Spleen (tissue), 11 donors: ENCODE results near the gene HMGXB4. TPM values are rescaled to one million over a fixed set of nuclear protein-coding genes. Genes with fewer than 3 reads are reported as not detected.

ENCODE experiments used
- DNase-seq: peaks from one replicate; pipeline ENCODE4 v3.0.0-alpha.2; 2020
- H3K27ac ChIP-seq, 8 donors: fragments of 200-600 bp; sonication (generic) in 7 of 8; 1 replicate in 4 of 8; 2 replicates in 4 of 8; pipeline versions ENCODE4 v1.5.0 to v1.8.0; 2016 to 2021; ENCODE audit warnings: inconsistent platforms in 4 of 8, mild to moderate bottlenecking in 4 of 8, moderate library complexity in 1 of 8
- H3K27me3 ChIP-seq, 7 donors: fragments of 200-600 bp; sonication (generic) in 6 of 7; replicated peaks in 1 of 7; 1 replicate in 4 of 7; 2 replicates in 3 of 7; pipeline versions ENCODE4 v1.5.0 to v1.8.0; 2016 to 2021; ENCODE audit warnings: inconsistent platforms in 3 of 7, mild to moderate bottlenecking in 1 of 7
- H3K36me3 ChIP-seq, 6 donors: fragments of 200-600 bp; sonication (generic) in 5 of 6; 1 replicate in 4 of 6; 2 replicates in 2 of 6; pipeline versions ENCODE4 v1.5.0 to v1.8.0; 2016 to 2021; ENCODE audit warnings: inconsistent platforms in 2 of 6
- H3K4me1 ChIP-seq, 6 donors: fragments of 200-600 bp; sonication (generic) in 5 of 6; 1 replicate in 3 of 6; 2 replicates in 3 of 6; pipeline versions ENCODE4 v1.5.0 to v1.8.0; 2016 to 2021; ENCODE audit warnings: inconsistent platforms in 3 of 6
- H3K4me3 ChIP-seq, 8 donors: fragments of 200-600 bp; sonication (generic) in 7 of 8; 1 replicate in 4 of 8; 2 replicates in 4 of 8; pipeline versions ENCODE4 v1.5.0 to v1.8.0; 2016 to 2021; ENCODE audit warnings: inconsistent platforms in 4 of 8, mild to moderate bottlenecking in 4 of 8, moderate library complexity in 2 of 8
- H3K9me3 ChIP-seq, 8 donors: fragments of 200-600 bp; sonication (generic) in 7 of 8; 1 replicate in 4 of 8; 2 replicates in 4 of 8; pipeline versions ENCODE4 v1.5.0 to v1.8.0; 2016 to 2021; ENCODE audit warnings: inconsistent platforms in 4 of 8
- POLR2A ChIP-seq, 3 donors: fragments of 450-650 bp; IDR thresholded peaks; one replicate each; pipeline ENCODE4 v1.5.1; 2017; ENCODE audit warnings: antibody characterized with exemption in 3 of 3, mild to moderate bottlenecking in 1 of 3
- POLR2AphosphoS5 ChIP-seq, 3 donors: sonication (generic); formaldehyde crosslinking; IDR thresholded peaks; one replicate each; pipeline ENCODE4 v1.5.1; 2017; ENCODE audit warnings: antibody characterized with exemption in 3 of 3
- WGBS, 5 donors: extraction: QIAGEN DNeasy Blood & Tissue Kit in 3 of 5; methylation state at CpG; one replicate each; pipeline versions ENCODE4 v1.1.5 to v1.1.7; 2013 to 2018; 5-methylcytosine and 5-hydroxymethylcytosine counted together
- intact Hi-C: fragments of 100-400 bp; cut with DNase I; formaldehyde crosslinking; loops from one replicate; pipeline ENCODE4 v1.15.0; 2023; ENCODE audit warnings: low total_unique reads
- polyA plus RNA-seq, 3 donors: library from polyadenylated mRNA; stranded (reverse); fragments of 200-250 nt; gene quantifications; one replicate each; pipeline ENCODE4 v1.2.1, GENCODE V29; 2013
- total RNA-seq, 7 donors: library from RNA; depleted of rRNA in 3 of 7; stranded (reverse); fragments of >200 nt in 3 of 7; fragmentation: NEBNext Ultra II Directional in 4 of 7; extraction: Animal tissue kit (Norgen Biotek cat#: 25700) in 4 of 7; gene quantifications; one replicate each; pipeline versions ENCODE4 v1.1.0 to v1.2.1, GENCODE V29; 2016 to 2021
- TF ChIP-seq, protein P1 (sequence below), 11 experiments: fragments of 200-600 bp in 7 of 11; fragments of 450-650 bp in 4 of 11; sonication (generic) in 4 of 11; IDR thresholded peaks in 8 of 11; conservative IDR thresholded peaks in 3 of 11; 1 replicate in 7 of 11; 2 replicates in 4 of 11; pipeline versions ENCODE4 v1.4.0 to v1.8.0; 2016 to 2021; ENCODE audit warnings: antibody characterized with exemption in 11 of 11, inconsistent platforms in 4 of 11, mild to moderate bottlenecking in 1 of 11
- donor health status: healthy with polysubstance abuse.
- donor health status: DM: no; HTN: no; CAD: no; lungs with moderate emphysema.
- donor health status: DM: no; HTN: no; CAD: no.
- donor health status: Bipolar disorder and iron deficiency.
- donor health status: healthy.
- donor health status: DM: no; HTN: no; CAD: no.
- donor health status: DM: yes; HTN: yes; CAD: no.

HMGXB4 gene
- total and polyA plus RNA-seq, 10 donors: 4.0 to 24.6 (median 19.5) TPM

- Histone ChIP-seq H3K36me3 (no peaks in the 10 kb centered on the region), H3K27me3 (peaks cover 0 to 29% (median 0%) of the 10 kb centered on the region in 7 donors), H3K9me3 (no peaks in the 10 kb centered on the region), H3K27ac (no peak overlapping the region), H3K4me3 (no peak overlapping the region), H3K4me1 (no peaks in the 10 kb centered on the region)
- 66 to 81% (median 76%) methylated on average over 3 of the region's 3 CpGs for WGBS, 5 donors
- TF ChIP-seq POLR2A (IDR thresholded peaks at IDR 0.05): no peak
- TF ChIP-seq POLR2AphosphoS5 (IDR thresholded peaks at IDR 0.05): no peak
- TF ChIP-seq, protein P1, sequence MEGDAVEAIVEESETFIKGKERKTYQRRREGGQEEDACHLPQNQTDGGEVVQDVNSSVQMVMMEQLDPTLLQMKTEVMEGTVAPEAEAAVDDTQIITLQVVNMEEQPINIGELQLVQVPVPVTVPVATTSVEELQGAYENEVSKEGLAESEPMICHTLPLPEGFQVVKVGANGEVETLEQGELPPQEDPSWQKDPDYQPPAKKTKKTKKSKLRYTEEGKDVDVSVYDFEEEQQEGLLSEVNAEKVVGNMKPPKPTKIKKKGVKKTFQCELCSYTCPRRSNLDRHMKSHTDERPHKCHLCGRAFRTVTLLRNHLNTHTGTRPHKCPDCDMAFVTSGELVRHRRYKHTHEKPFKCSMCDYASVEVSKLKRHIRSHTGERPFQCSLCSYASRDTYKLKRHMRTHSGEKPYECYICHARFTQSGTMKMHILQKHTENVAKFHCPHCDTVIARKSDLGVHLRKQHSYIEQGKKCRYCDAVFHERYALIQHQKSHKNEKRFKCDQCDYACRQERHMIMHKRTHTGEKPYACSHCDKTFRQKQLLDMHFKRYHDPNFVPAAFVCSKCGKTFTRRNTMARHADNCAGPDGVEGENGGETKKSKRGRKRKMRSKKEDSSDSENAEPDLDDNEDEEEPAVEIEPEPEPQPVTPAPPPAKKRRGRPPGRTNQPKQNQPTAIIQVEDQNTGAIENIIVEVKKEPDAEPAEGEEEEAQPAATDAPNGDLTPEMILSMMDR (IDR thresholded peaks at IDR 0.05 in 8 of 11, conservative IDR thresholded peaks at IDR 0.05 in 3 of 11): no peak
- intact Hi-C loops: no loop called here
- DNase-seq: no peak
Observed at GRCh38 chr22:35212009-35212408, 45.3 kb upstream of the HMGXB4 start.

DNA sequence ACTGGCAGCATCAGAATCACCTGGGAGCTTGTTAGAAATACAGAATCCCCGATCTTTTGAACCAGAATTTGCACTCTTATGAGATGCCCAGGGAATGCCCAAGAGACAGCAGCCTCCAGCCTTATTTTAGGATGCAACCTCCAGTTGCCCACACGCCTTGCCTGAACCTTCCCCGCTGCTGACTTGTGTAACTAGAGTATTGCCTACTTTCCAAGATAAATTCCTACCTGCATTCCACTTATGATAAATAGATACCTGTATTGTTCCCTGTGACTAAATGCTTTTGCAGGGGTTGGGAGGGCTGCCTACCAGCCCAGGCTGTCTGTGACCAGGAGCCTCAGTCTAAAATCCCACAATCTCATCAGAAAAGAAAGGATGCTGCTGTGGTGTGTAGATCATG is 44.3 kb upstream of the HMGXB4 start:
- Histone ChIP-seq H3K4me3 (no peak overlapping the region), H3K27ac (no peak overlapping the region), H3K9me3 (peaks cover 0 to under 1% (median 0%) of the 10 kb centered on the region in 8 donors), H3K4me1 (no peaks in the 10 kb centered on the region), H3K36me3 (no peaks in the 10 kb centered on the region), H3K27me3 (peaks cover 0 to 26% (median 0%) of the 10 kb centered on the region in 7 donors)
- no peak for TF ChIP-seq POLR2A (IDR thresholded peaks at IDR 0.05)
- TF ChIP-seq, protein P1 (IDR thresholded peaks at IDR 0.05 in 8 of 11, conservative IDR thresholded peaks at IDR 0.05 in 3 of 11): no peak
- no peak for TF ChIP-seq POLR2AphosphoS5 (IDR thresholded peaks at IDR 0.05)
- no peak for DNase-seq
- 78 to 89% (median 83%) methylated on average over 3 of the region's 3 CpGs for WGBS, 5 donors
- intact Hi-C loops: no loop called here

DNA sequence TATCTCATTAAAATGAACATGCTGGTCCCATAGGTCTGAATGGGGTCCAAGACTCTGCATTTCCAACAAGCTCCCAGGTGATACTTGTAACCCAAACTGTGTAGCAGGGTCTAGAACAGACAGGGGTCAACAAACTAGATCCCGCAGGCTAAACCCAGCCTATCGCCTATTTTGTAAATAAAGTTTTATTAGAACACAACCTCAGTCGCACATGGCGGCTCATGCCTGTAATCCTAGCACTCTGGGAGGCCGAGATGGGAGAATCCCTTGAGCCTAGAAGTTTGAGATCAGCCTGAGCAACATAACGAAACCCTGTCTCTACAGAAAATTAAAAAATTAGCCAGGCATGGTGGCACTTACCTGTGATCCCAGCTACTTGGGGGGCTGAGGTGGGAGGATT is 42.3 kb upstream of the HMGXB4 start:
- DNase-seq: no peak
- TF ChIP-seq, protein P1 (IDR thresholded peaks at IDR 0.05 in 8 of 11, conservative IDR thresholded peaks at IDR 0.05 in 3 of 11): no peak
- TF ChIP-seq POLR2A (IDR thresholded peaks at IDR 0.05) (no peak), POLR2AphosphoS5 (IDR thresholded peaks at IDR 0.05) (no peak)
- Histone ChIP-seq H3K36me3 (no peaks in the 10 kb centered on the region), H3K4me1 (no peaks in the 10 kb centered on the region), H3K9me3 (peaks cover 0 to 2% (median 0%) of the 10 kb centered on the region in 8 donors), H3K27me3 (peaks cover 0 to 13% (median 0%) of the 10 kb centered on the region in 7 donors), H3K27ac (no peak overlapping the region), H3K4me3 (no peak overlapping the region)
- intact Hi-C loops: no loop called here
- WGBS, 5 donors: 82 to 92% (median 88%) methylated on average over 6 of the region's 6 CpGs

GRCh38 chr22:35215993-35216392 is 41.3 kb upstream of the HMGXB4 start:
- no peak overlapping the region for H3K27ac ChIP-seq
- DNase-seq: no peak
- H3K4me1 ChIP-seq: no peaks in the 10 kb centered on the region
- peaks cover 0 to 10% (median 0%) of the 10 kb centered on the region in 7 donors for H3K27me3 ChIP-seq
- no peak overlapping the region for H3K4me3 ChIP-seq
- intact Hi-C loops: no loop called here
- H3K36me3 ChIP-seq: no peaks in the 10 kb centered on the region
- 48 to 80% (median 61%) methylated on average over 3 of the region's 3 CpGs for WGBS, 5 donors
- peaks cover 0 to 2% (median 0%) of the 10 kb centered on the region in 8 donors for H3K9me3 ChIP-seq
- TF ChIP-seq, protein P1 (IDR thresholded peaks at IDR 0.05 in 8 of 11, conservative IDR thresholded peaks at IDR 0.05 in 3 of 11): no peak
- TF ChIP-seq POLR2AphosphoS5 (IDR thresholded peaks at IDR 0.05): no peak
- TF ChIP-seq POLR2A (IDR thresholded peaks at IDR 0.05): no peak
